Measurements from ENCODE around the gene GNLY.
"Not testable (repeated sequence)": the region's sequence is repeated elsewhere in the genome, so short reads cannot be mapped to it uniquely, and the experiment has no call there.

Gene GNLY

GRCh38 chr2:85694052-85695025, at the start of gene GNLY:
Gene GNLY, plus strand, starts transcription at chr2:85694358. Its CDS starts 61 bp downstream, at chr2:85694419.
- DNase-seq: no peak

- DNase-seq: no peak
Measured at GRCh38 chr2:85644909-85645308, 49.2 kb upstream of the GNLY start.

GRCh38 chr2:85646166-85646565, 48.0 kb upstream of the GNLY start:
- no peak for DNase-seq

- DNase-seq: no peak
Measured at GRCh38 chr2:85647823-85648526, 46.2 kb upstream of the GNLY start.

GRCh38 chr2:85648619-85649018, 45.5 kb upstream of the GNLY start:
- peak in 1 of 2 experiments; percentile 12 for DNase-seq

GRCh38 chr2:85649201-85650190, 44.7 kb upstream of the GNLY start:
- no peak for DNase-seq

- no peak for DNase-seq
Measured at GRCh38 chr2:85650456-85650855, 43.7 kb upstream of the GNLY start.

GRCh38 chr2:85651097-85651496, 43.1 kb upstream of the GNLY start:
- DNase-seq: no peak

GRCh38 chr2:85652056-85652455, 42.1 kb upstream of the GNLY start:
- no peak for DNase-seq

- no peak for DNase-seq
Measured at GRCh38 chr2:85653996-85654395, 40.2 kb upstream of the GNLY start.

- no peak for DNase-seq
Measured at GRCh38 chr2:85655961-85656417, 38.2 kb upstream of the GNLY start.

GRCh38 chr2:85656468-85656867, 37.7 kb upstream of the GNLY start:
- DNase-seq: no peak

GRCh38 chr2:85657399-85657798, 36.8 kb upstream of the GNLY start:
- not testable (repeated sequence) for DNase-seq

GRCh38 chr2:85659324-85659981, 34.7 kb upstream of the GNLY start:
- no peak for DNase-seq

- DNase-seq: not testable (repeated sequence)
Measured at GRCh38 chr2:85660301-85660700, 33.9 kb upstream of the GNLY start.

GRCh38 chr2:85660725-85661124, 33.4 kb upstream of the GNLY start:
- DNase-seq: no peak

GRCh38 chr2:85661139-85661858, 32.9 kb upstream of the GNLY start:
- DNase-seq: no peak

GRCh38 chr2:85662899-85663593, 31.1 kb upstream of the GNLY start:
- no peak for DNase-seq

GRCh38 chr2:85663594-85664565, 30.3 kb upstream of the GNLY start:
- DNase-seq: no peak

Measured in NCI-H524 (cell line).